H1 (cell line): ENCODE data around the gene DBX1. TPM values are rescaled to one million over a fixed set of nuclear protein-coding genes. Genes with fewer than 3 reads are reported as not detected.

Experiments
- BCL11A ChIP-seq, 2 experiments: IDR thresholded peaks; one replicate each; pipeline ENCODE4 v1.6.1; 2011; ENCODE audit warnings: low read depth in 2 of 2, low read length in 2 of 2, mild to moderate bottlenecking in 2 of 2
- BRCA1 ChIP-seq: IDR thresholded peaks from 2 replicates; pipeline ENCODE4 v1.6.1; 2012; ENCODE audit warnings: low read depth, low read length, improper control_type of control experiment
- CBX8 ChIP-seq: fragments of 300-800, 300-1000 bp; sonication (generic); IDR thresholded peaks from 2 replicates; pipeline ENCODE4 v1.7.1; 2016; ENCODE audit warnings: low read depth, low read length, borderline replicate concordance
- CTBP2 ChIP-seq: IDR thresholded peaks from 2 replicates; pipeline ENCODE4 v1.7.0; 2011; ENCODE audit warnings: borderline replicate concordance, mild to moderate bottlenecking, moderate library complexity, mixed read lengths, low read length; ENCODE audit not compliant: insufficient read depth, insufficient read length
- CTCF ChIP-seq, 3 experiments: IDR thresholded peaks; 1 replicate in 2 of 3; 2 replicates in 1 of 3; pipeline versions ENCODE4 v1.5.1 to v1.6.1; 2011; ENCODE audit warnings: low read length in 3 of 3, mild to moderate bottlenecking in 3 of 3, inconsistent platforms in 2 of 3, low read depth in 1 of 3, moderate library complexity in 1 of 3; ENCODE audit not compliant: insufficient read depth in 1 of 3; ENCODE audit errors: control extremely low read depth in 1 of 3
- EGR1 ChIP-seq: IDR thresholded peaks from 2 replicates; pipeline ENCODE4 v1.6.1; 2011; ENCODE audit warnings: low read depth, low read length, borderline replicate concordance
- JUN ChIP-seq: IDR thresholded peaks from 2 replicates; pipeline ENCODE4 v1.6.1; 2011; ENCODE audit warnings: low read depth, mild to moderate bottlenecking, improper control_type of control experiment, low read length
- KDM1A ChIP-seq: fragments of 200-600, 300-600 bp; sonication (generic); IDR thresholded peaks from 2 replicates; pipeline ENCODE4 v1.7.1; 2016; ENCODE audit warnings: mild to moderate bottlenecking, low read length, borderline replicate concordance
- KDM4A ChIP-seq: IDR thresholded peaks from one replicate; pipeline ENCODE4 v1.7.1; 2012; ENCODE audit warnings: low read depth, mild to moderate bottlenecking, moderate library complexity, low read length, inconsistent platforms; ENCODE audit not compliant: severe bottlenecking
- KDM5A ChIP-seq: fragments of 200-600 bp; IDR thresholded peaks from 2 replicates; pipeline ENCODE4 v1.7.1; 2012; ENCODE audit warnings: mild to moderate bottlenecking, low read length, inconsistent platforms, mixed read lengths
- NANOG ChIP-seq: IDR thresholded peaks from 2 replicates; pipeline ENCODE4 v1.6.1; 2011; ENCODE audit warnings: low read length, low read depth, mild to moderate bottlenecking, inconsistent platforms; ENCODE audit not compliant: insufficient read depth, poor library complexity, severe bottlenecking
- POLR2AphosphoS5 ChIP-seq: IDR thresholded peaks from 2 replicates; pipeline ENCODE4 v1.6.1; 2011; ENCODE audit warnings: low read depth, low read length
- RFX5 ChIP-seq: IDR thresholded peaks from 2 replicates; pipeline ENCODE4 v1.6.1; 2011; ENCODE audit warnings: low read depth, low read length, improper control_type of control experiment, borderline replicate concordance
- RXRA ChIP-seq: IDR thresholded peaks from 2 replicates; pipeline ENCODE4 v1.6.1; 2011; ENCODE audit warnings: low read depth, mild to moderate bottlenecking, low read length, moderate library complexity; ENCODE audit not compliant: insufficient read depth
- SIRT6 ChIP-seq: IDR thresholded peaks from one replicate; pipeline ENCODE4 v1.7.1; 2012; ENCODE audit warnings: low read length, inconsistent platforms
- SP1 ChIP-seq: IDR thresholded peaks from 2 replicates; pipeline ENCODE4 v1.6.1; 2011; ENCODE audit warnings: low read depth, low read length
- SRF ChIP-seq: IDR thresholded peaks from 2 replicates; pipeline ENCODE4 v1.6.1; 2011; ENCODE audit warnings: mild to moderate bottlenecking, low read depth, low read length, moderate library complexity
- TAF7 ChIP-seq: optimal IDR thresholded peaks from 2 replicates; pipeline ENCODE3; 2011; ENCODE audit warnings: low read depth, mild to moderate bottlenecking, inconsistent platforms, low read length, moderate library complexity, borderline replicate concordance
- TCF12 ChIP-seq: IDR thresholded peaks from 2 replicates; pipeline ENCODE4 v1.6.1; 2011; ENCODE audit warnings: low read depth, mild to moderate bottlenecking, low read length
- ZNF274 ChIP-seq: IDR thresholded peaks from 2 replicates; pipeline ENCODE4 v1.7.0; 2012; ENCODE audit warnings: low read length, borderline replicate concordance; ENCODE audit errors: extremely low read depth
- polyA plus RNA-seq, 7 experiments: library from polyadenylated mRNA; depleted of rRNA in 3 of 7; stranded (reverse) in 5 of 7; unstranded in 2 of 7; fragments of >200 nt in 5 of 7; fragments of 200-250 nt in 2 of 7; gene quantifications; 1 replicate in 5 of 7; 2 replicates in 1 of 7; 4 replicates in 1 of 7; pipeline versions ENCODE4 v1.2.1 to v1.2.3, GENCODE V29; 2011 to 2013; ENCODE audit warnings: missing spikeins in 2 of 7, mixed read lengths in 2 of 7
- total RNA-seq: library from RNA; stranded (reverse); fragmentation: NEBNext Ultra II Directional; extraction: Animal tissue kit (Norgen Biotek cat#: 25700); gene quantifications from 2 replicates; pipeline ENCODE4 v1.2.1, GENCODE V29; 2021
- TF ChIP-seq, protein P1 (sequence below): IDR thresholded peaks from 2 replicates; pipeline ENCODE4 v1.6.1; 2012; ENCODE audit warnings: inconsistent platforms

DBX1 gene
- total and polyA plus RNA-seq, 2 of the 8 experiments (the other 6 are each of a cell fraction or from before 2014, with no cell fraction given): not detected

DNA sequence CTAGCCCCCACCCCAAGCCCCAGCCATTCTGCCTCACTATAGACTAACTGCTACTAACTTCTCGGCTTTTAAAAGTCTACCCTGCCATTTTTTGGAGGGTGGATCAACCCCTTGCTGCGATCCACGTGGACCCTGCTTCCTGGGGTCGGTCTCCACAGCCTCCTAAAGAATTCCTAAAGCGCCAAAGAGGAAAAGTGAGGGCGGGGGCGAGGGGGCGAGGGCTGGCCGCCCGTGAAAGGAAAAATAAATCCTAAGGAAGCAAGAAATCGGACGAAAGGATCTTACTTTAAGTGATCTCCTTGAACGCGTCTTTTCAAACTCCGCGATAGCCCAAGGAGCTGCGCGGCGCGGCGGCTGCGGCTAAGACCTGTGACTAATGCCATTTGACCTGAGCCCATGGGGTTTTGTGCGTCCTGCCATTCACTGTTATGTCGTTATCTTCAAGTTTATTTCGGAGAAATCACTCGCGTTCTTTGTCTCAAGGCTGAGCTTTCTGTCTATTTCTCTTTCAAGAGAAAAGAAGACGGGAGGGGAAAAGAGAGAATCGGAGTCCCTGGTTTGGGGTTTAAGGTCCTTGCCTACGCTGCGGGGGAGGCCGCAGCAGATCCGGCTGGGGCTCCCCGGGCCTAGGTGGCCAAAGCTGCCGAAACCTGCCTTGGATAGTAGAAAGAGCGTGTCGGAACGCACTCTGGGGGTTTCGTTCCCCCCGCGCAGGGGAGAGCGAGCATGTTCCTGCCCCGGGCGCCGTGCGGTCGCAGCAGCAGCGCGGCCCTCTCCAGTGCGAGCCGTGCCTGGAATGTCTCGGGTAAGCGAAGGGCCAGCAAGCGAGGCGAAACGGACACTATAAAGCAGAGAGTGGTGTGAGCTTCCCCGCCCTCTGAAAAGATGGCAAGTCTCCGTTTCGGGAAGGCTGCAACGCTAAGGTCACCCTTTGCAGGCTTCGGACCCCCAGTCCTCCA lies 2.8 kb upstream of the DBX1 start (continued):
- TF ChIP-seq CBX8: no peak
- no peak for TF ChIP-seq ZNF274
- peak; percentile 90 for TF ChIP-seq CTBP2
- TF ChIP-seq KDM5A: no peak
- TF ChIP-seq TAF7: no peak
- peak; percentile 73 for TF ChIP-seq KDM4A
- no peak for TF ChIP-seq POLR2AphosphoS5
- TF ChIP-seq, protein P1, sequence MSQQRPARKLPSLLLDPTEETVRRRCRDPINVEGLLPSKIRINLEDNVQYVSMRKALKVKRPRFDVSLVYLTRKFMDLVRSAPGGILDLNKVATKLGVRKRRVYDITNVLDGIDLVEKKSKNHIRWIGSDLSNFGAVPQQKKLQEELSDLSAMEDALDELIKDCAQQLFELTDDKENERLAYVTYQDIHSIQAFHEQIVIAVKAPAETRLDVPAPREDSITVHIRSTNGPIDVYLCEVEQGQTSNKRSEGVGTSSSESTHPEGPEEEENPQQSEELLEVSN: no peak
- TF ChIP-seq SP1: no peak
- TF ChIP-seq CTCF (IDR thresholded peaks at IDR 0.05; ENCODE audit: control extremely low read depth in 1 of 3, insufficient read depth in 1 of 3, low read depth in 1 of 3, low read length in 3 of 3): no peak
- no peak for TF ChIP-seq SIRT6
- TF ChIP-seq RXRA: no peak
- TF ChIP-seq EGR1: no peak
- no peak for TF ChIP-seq JUN
- no peak for TF ChIP-seq RFX5
- no peak for TF ChIP-seq KDM1A
- no peak for TF ChIP-seq SRF
- TF ChIP-seq BCL11A (IDR thresholded peaks at IDR 0.05; ENCODE audit: low read depth in 2 of 2, low read length in 2 of 2): no peak
- no peak for TF ChIP-seq TCF12
- no peak for TF ChIP-seq BRCA1
- TF ChIP-seq NANOG: no peak
